ENCODE measurements around the gene PJA2. TPM values are rescaled to one million over a fixed set of nuclear protein-coding genes. Genes with fewer than 3 reads are reported as not detected.

The PJA2 gene
- total and polyA plus RNA-seq, 9 of the 15 experiments (the other 6 are each of a cell fraction or from before 2014, with no cell fraction given) = 25.1 to 82.1 (median 50.1) TPM

DNA sequence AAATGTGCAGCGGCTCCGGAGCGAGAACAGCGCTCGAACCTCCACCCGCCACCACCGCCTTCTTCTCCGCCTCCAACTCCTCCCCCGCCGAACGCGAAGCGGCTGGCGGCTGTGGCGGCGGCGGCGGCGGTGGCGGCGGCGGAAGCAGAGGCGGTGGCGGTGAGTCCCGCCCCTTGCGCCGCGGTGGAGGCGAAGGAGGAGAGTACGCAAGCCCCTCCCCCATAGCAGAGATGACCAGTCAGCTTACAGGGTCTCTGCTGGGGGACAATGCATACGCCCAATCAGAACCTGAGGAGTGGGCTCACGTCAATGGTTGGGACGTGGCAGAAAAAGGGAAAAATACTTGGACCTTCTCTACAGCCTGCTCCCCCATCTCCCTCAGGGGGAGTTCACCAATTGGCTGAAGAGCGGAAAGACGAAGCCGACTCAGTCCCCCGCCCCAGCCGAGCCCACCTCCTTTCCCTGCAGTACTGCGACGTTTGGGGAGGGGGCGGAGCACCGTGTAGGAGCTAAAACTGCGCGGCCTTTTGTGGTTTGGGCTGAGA is at the start of gene PJA2 (continued):
- TF ChIP-seq ATF4 (CRISPR knock-in tag; IDR thresholded peaks at IDR 0.05) = no peak
- no peak for TF ChIP-seq ZNF41 (CRISPR knock-in tag; conservative IDR thresholded peaks at IDR 0.05)
- no peak for TF ChIP-seq GTF2A2 (tag; IDR thresholded peaks at IDR 0.05)
- no peak for TF ChIP-seq NFE2L1 (tag; IDR thresholded peaks at IDR 0.05; ENCODE audit: borderline replicate concordance, low read depth)
- TF ChIP-seq, protein P1, sequence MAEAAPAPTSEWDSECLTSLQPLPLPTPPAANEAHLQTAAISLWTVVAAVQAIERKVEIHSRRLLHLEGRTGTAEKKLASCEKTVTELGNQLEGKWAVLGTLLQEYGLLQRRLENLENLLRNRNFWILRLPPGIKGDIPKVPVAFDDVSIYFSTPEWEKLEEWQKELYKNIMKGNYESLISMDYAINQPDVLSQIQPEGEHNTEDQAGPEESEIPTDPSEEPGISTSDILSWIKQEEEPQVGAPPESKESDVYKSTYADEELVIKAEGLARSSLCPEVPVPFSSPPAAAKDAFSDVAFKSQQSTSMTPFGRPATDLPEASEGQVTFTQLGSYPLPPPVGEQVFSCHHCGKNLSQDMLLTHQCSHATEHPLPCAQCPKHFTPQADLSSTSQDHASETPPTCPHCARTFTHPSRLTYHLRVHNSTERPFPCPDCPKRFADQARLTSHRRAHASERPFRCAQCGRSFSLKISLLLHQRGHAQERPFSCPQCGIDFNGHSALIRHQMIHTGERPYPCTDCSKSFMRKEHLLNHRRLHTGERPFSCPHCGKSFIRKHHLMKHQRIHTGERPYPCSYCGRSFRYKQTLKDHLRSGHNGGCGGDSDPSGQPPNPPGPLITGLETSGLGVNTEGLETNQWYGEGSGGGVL (CRISPR knock-in tag; IDR thresholded peaks at IDR 0.05) = no peak
- TF ChIP-seq, protein P2, sequence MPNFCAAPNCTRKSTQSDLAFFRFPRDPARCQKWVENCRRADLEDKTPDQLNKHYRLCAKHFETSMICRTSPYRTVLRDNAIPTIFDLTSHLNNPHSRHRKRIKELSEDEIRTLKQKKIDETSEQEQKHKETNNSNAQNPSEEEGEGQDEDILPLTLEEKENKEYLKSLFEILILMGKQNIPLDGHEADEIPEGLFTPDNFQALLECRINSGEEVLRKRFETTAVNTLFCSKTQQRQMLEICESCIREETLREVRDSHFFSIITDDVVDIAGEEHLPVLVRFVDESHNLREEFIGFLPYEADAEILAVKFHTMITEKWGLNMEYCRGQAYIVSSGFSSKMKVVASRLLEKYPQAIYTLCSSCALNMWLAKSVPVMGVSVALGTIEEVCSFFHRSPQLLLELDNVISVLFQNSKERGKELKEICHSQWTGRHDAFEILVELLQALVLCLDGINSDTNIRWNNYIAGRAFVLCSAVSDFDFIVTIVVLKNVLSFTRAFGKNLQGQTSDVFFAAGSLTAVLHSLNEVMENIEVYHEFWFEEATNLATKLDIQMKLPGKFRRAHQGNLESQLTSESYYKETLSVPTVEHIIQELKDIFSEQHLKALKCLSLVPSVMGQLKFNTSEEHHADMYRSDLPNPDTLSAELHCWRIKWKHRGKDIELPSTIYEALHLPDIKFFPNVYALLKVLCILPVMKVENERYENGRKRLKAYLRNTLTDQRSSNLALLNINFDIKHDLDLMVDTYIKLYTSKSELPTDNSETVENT (CRISPR knock-in tag; IDR thresholded peaks at IDR 0.05) = peak; percentile 44; the same call in 1 of the 2 replicates
- no peak for TF ChIP-seq SRSF1 (IDR thresholded peaks at IDR 0.05; ENCODE audit: low read depth, low read length)
- no peak for TF ChIP-seq ILF3 (IDR thresholded peaks at IDR 0.05; ENCODE audit: borderline replicate concordance)
- TF ChIP-seq ZNF551 (CRISPR knock-in tag; IDR thresholded peaks at IDR 0.05) = no peak
- TF ChIP-seq, protein P3, sequence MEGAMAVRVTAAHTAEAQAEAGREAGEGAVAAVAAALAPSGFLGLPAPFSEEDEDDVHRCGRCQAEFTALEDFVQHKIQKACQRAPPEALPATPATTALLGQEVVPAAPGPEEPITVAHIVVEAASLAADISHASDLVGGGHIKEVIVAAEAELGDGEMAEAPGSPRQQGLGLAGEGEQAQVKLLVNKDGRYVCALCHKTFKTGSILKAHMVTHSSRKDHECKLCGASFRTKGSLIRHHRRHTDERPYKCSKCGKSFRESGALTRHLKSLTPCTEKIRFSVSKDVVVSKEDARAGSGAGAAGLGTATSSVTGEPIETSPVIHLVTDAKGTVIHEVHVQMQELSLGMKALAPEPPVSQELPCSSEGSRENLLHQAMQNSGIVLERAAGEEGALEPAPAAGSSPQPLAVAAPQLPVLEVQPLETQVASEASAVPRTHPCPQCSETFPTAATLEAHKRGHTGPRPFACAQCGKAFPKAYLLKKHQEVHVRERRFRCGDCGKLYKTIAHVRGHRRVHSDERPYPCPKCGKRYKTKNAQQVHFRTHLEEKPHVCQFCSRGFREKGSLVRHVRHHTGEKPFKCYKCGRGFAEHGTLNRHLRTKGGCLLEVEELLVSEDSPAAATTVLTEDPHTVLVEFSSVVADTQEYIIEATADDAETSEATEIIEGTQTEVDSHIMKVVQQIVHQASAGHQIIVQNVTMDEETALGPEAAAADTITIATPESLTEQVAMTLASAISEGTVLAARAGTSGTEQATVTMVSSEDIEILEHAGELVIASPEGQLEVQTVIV (CRISPR knock-in tag; IDR thresholded peaks at IDR 0.05; ENCODE audit: borderline replicate concordance) = no peak
- no peak for TF ChIP-seq ARID3B (CRISPR knock-in tag; IDR thresholded peaks at IDR 0.05; ENCODE audit: borderline replicate concordance)
- no peak for TF ChIP-seq STAT6 (CRISPR knock-in tag; IDR thresholded peaks at IDR 0.05)
- peak; percentile 60; the same call in 1 of the 2 replicates for TF ChIP-seq CBX1 (IDR thresholded peaks at IDR 0.05; ENCODE audit: low read depth)
- no peak for TF ChIP-seq CBFA2T2 (conservative IDR thresholded peaks at IDR 0.05)
- no peak for TF ChIP-seq ZNF143 (CRISPR knock-in tag; IDR thresholded peaks at IDR 0.05)
- no peak for TF ChIP-seq ELF2 (CRISPR knock-in tag; IDR thresholded peaks at IDR 0.05)
